ENCODE results near the gene MPRIP. TPM values are rescaled to one million over a fixed set of nuclear protein-coding genes. Genes with fewer than 3 reads are reported as not detected.

The MPRIP gene
- total RNA-seq, 1 experiment from 2014 or later = 284 TPM

DNA sequence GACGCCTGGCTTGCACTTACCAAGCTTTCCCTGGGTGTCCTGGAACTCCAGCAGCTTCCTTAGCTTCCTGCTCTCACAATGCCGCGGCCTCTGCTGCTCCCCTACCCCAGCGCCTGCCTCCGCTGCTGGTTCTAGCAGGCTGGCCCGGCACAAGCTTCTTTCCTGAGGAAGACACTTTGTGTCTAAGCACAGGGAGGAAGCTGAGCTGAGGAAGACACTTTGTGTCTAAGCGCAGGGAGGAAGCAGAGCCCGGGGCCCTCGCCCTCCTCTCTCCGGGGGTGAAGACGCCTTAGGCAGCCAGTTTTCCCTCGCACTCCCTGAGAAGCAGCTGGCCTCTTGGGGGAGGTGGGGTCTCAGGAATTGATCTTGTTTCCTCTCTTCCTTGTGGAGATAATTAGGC is 99.0 kb downstream of the MPRIP start:
- H3K4me1 ChIP-seq = no peaks in the 10 kb centered on the region
- H3K27me3 Mint-ChIP-seq (ENCODE audit: insufficient read depth, unreplicated experiment) = no peaks in the 10 kb centered on the region
- no peaks in the 10 kb centered on the region for H3K27me3 ChIP-seq (replicated peaks; ENCODE audit: control insufficient read depth, insufficient read depth, low read length)
- POLR2A ChIA-PET = no interaction called here
- TF ChIP-seq, protein P1, sequence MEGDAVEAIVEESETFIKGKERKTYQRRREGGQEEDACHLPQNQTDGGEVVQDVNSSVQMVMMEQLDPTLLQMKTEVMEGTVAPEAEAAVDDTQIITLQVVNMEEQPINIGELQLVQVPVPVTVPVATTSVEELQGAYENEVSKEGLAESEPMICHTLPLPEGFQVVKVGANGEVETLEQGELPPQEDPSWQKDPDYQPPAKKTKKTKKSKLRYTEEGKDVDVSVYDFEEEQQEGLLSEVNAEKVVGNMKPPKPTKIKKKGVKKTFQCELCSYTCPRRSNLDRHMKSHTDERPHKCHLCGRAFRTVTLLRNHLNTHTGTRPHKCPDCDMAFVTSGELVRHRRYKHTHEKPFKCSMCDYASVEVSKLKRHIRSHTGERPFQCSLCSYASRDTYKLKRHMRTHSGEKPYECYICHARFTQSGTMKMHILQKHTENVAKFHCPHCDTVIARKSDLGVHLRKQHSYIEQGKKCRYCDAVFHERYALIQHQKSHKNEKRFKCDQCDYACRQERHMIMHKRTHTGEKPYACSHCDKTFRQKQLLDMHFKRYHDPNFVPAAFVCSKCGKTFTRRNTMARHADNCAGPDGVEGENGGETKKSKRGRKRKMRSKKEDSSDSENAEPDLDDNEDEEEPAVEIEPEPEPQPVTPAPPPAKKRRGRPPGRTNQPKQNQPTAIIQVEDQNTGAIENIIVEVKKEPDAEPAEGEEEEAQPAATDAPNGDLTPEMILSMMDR (IDR thresholded peaks at IDR 0.05; ENCODE audit: insufficient read depth in 1 of 2, low read depth in 1 of 2, low read length in 1 of 2, severe bottlenecking in 1 of 2, unreplicated experiment in 1 of 2) = no peak
- peak overlapping the region; percentile 12 for H3K27ac Mint-ChIP-seq (ENCODE audit: unreplicated experiment)
- H3K9me3 ChIP-seq = no peaks in the 10 kb centered on the region
- H3K36me3 ChIP-seq (ENCODE audit: control insufficient read depth, insufficient read depth, low read length) = peaks cover 3% of the 10 kb centered on the region
- no peaks in the 10 kb centered on the region for H3K9me3 Mint-ChIP-seq (ENCODE audit: unreplicated experiment)
- H3K4me3 ChIP-seq (ENCODE audit: low read depth, low read length) = no peak overlapping the region
- BruUV-seq (replicated peaks) = no TSS peak
- CTCF ChIA-PET = no interaction called here
- H3K36me3 Mint-ChIP-seq (ENCODE audit: insufficient read depth, unreplicated experiment) = peaks cover 67% of the 10 kb centered on the region
- intact Hi-C loops (cut with micrococcal nuclease; ENCODE audit: unreplicated experiment) = no loop called here
- no peaks in the 10 kb centered on the region for H3K4me1 Mint-ChIP-seq (ENCODE audit: low read depth, unreplicated experiment)
- DNase-seq = no peak
- H3K4me3 Mint-ChIP-seq (ENCODE audit: unreplicated experiment) = no peak overlapping the region

DNA sequence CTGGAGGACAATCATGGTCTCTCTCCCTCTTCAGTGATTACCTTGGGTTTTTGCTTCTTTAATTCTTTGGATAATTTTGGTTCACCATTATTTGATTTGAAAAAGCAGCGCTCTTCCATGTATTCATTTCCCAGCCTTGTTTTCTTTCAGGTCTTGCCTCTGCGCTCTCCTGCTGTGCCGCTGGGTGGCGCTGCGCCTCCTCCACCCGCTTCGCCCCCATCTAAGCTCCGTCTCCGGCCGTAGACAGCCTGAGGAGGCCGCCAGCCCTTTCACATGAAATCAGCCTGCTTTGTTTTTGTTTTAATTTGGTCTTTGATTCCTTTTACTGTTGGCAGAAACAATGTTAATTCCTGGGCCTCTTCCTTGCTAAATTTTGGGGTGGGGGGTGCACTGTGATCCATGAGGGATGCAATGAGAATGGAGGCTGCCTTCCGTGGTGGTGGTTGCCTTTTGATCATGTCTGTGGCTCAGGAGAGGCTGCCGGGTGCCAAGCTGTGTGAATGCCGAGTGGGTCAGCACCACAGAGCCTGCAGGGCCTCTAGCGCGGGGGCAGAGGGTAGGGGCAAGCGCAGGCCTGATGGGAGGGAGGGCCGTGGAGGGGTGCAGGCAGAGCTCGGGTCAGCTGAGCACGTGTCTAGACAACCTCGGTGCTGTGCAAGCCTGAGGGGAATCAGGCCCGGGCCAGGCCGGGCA is 99.7 kb downstream of the MPRIP start:
- H3K4me1 ChIP-seq = no peaks in the 10 kb centered on the region
- no peaks in the 10 kb centered on the region for H3K9me3 Mint-ChIP-seq (ENCODE audit: unreplicated experiment)
- no peaks in the 10 kb centered on the region for H3K27me3 ChIP-seq (replicated peaks; ENCODE audit: control insufficient read depth, insufficient read depth, low read length)
- no peaks in the 10 kb centered on the region for H3K4me1 Mint-ChIP-seq (ENCODE audit: low read depth, unreplicated experiment)
- H3K27me3 Mint-ChIP-seq (ENCODE audit: insufficient read depth, unreplicated experiment) = no peaks in the 10 kb centered on the region
- H3K4me3 ChIP-seq (ENCODE audit: low read depth, low read length) = no peak overlapping the region
- TF ChIP-seq, protein P1 (IDR thresholded peaks at IDR 0.05; ENCODE audit: insufficient read depth in 1 of 2, low read depth in 1 of 2, low read length in 1 of 2, severe bottlenecking in 1 of 2, unreplicated experiment in 1 of 2) = peak; percentile 35 to 74
- ChIA-PET CTCF (interaction anchor here (0.5 to 1.0 kb wide), 2 partner anchors 136 to 141 kb away, joined by 3 read pairs; no protein-coding TSS in a partner anchor), POLR2A (no interaction called here)
- peaks cover 3% of the 10 kb centered on the region for H3K36me3 ChIP-seq (ENCODE audit: control insufficient read depth, insufficient read depth, low read length)
- DNase-seq = peak in 1 of 2 experiments; percentile 42
- H3K36me3 Mint-ChIP-seq (ENCODE audit: insufficient read depth, unreplicated experiment) = peaks cover 65% of the 10 kb centered on the region
- H3K9me3 ChIP-seq = no peaks in the 10 kb centered on the region
- H3K27ac Mint-ChIP-seq (ENCODE audit: unreplicated experiment) = peak overlapping the region; percentile 12
- no peak overlapping the region for H3K4me3 Mint-ChIP-seq (ENCODE audit: unreplicated experiment)
- intact Hi-C loops (cut with micrococcal nuclease; ENCODE audit: unreplicated experiment) = no loop called here
- no TSS peak for BruUV-seq (replicated peaks)

DNA sequence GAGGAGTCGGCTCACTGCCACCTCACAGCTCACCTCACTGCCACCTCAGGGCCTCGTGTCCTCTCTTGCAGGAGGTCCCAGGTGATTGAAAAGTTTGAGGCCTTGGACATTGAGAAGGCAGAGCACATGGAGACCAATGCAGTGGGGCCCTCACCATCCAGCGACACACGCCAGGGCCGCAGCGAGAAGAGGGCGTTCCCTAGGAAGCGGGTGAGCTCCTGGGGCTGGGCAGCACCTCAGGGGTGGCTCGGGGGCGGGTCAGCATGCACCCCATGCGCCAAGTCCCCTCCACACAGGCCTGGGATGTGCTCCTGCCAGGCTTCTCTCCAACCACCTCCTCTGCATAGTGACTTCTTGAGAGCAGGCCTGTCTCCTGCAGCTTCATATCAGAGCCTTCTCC is 100.3 kb downstream of the MPRIP start:
- peaks cover 3% of the 10 kb centered on the region for H3K36me3 ChIP-seq (ENCODE audit: control insufficient read depth, insufficient read depth, low read length)
- ChIA-PET CTCF (interaction anchor here (0.5 to 1.0 kb wide), 2 partner anchors 136 to 142 kb away, joined by 3 read pairs; no protein-coding TSS in a partner anchor), POLR2A (no interaction called here)
- Mint-ChIP-seq H3K9me3 (ENCODE audit: unreplicated experiment) (no peaks in the 10 kb centered on the region), H3K4me1 (ENCODE audit: low read depth, unreplicated experiment) (no peaks in the 10 kb centered on the region), H3K4me3 (ENCODE audit: unreplicated experiment) (no peak overlapping the region), H3K27ac (ENCODE audit: unreplicated experiment) (no peak overlapping the region), H3K27me3 (ENCODE audit: insufficient read depth, unreplicated experiment) (no peaks in the 10 kb centered on the region), H3K36me3 (ENCODE audit: insufficient read depth, unreplicated experiment) (peaks cover 65% of the 10 kb centered on the region)
- no peak for DNase-seq
- H3K4me1 ChIP-seq = no peaks in the 10 kb centered on the region
- intact Hi-C loops (cut with micrococcal nuclease; ENCODE audit: unreplicated experiment) = no loop called here
- no peaks in the 10 kb centered on the region for H3K9me3 ChIP-seq
- TF ChIP-seq, protein P1 (IDR thresholded peaks at IDR 0.05; ENCODE audit: insufficient read depth in 1 of 2, low read depth in 1 of 2, low read length in 1 of 2, severe bottlenecking in 1 of 2, unreplicated experiment in 1 of 2) = no peak
- H3K4me3 ChIP-seq (ENCODE audit: low read depth, low read length) = no peak overlapping the region
- H3K27me3 ChIP-seq (replicated peaks; ENCODE audit: control insufficient read depth, insufficient read depth, low read length) = no peaks in the 10 kb centered on the region
- BruUV-seq (replicated peaks) = no TSS peak
